HepG2 (cell line): ENCODE results near the gene HIPK4. TPM values are rescaled to one million over a fixed set of nuclear protein-coding genes. Genes with fewer than 3 reads are reported as not detected.

Source experiments
- ATAC-seq: fragments of 200-7000 bp; cut with Tn5 transposase; 3 replicates; pipeline ENCODE4 v1.9.1; 2020; ENCODE audit warnings: mild to moderate bottlenecking, moderate library complexity
- BruUV-seq: library from RNA; stranded (reverse); fragments of 400-500 nt; replicated peaks from 2 replicates; lab custom pipeline; 2021; lab: Mats Ljungman, UMichigan
- CTCF ChIA-PET: fragments of 300-600 bp; formaldehyde crosslinking; extraction: SDS; loops from one replicate; lab custom pipeline; 2021; ENCODE audit warnings: low total read pairs, inconsistent platforms, low intra/inter-chr PET ratio; lab: Yijun Ruan, JAX
- POLR2A ChIA-PET: fragments of 350-600 bp; sonication (Branson Sonifier 250); formaldehyde crosslinking; loops from one replicate; lab custom pipeline; 2020; ENCODE audit warnings: antibody characterized with exemption, inconsistent platforms; lab: Yijun Ruan, JAX
- DNase-seq: peaks from one replicate; pipeline ENCODE4 v3.0.0-alpha.2; 2015; ENCODE audit warnings: low spot score
- FAIRE-seq: peaks from 3 replicates; lab custom pipeline; 2011; peaks lifted over from hg19 to GRCh38; lab: Jason Lieb, UNC
- H2AFZ ChIP-seq: one replicate; pipeline ENCODE4 v1.6.1; 2011; ENCODE audit warnings: low read length, inconsistent platforms
- H3K27ac ChIP-seq: fragments of 300-600 bp; 3 replicates; pipeline ENCODE4 v1.8.0; 2011; ENCODE audit warnings: mixed run types, mild to moderate bottlenecking, mixed read lengths, low read length, inconsistent platforms; ENCODE audit not compliant: insufficient read depth; ENCODE audit errors: extremely low read length
- H3K27me3 ChIP-seq, 2 experiments: fragments of 200-600 bp in 1 of 2; 2 replicates in 1 of 2; 3 replicates in 1 of 2; pipeline versions ENCODE4 v1.6.0 to v1.8.0; 2011; ENCODE audit warnings: low read length in 2 of 2, mild to moderate bottlenecking in 2 of 2, moderate library complexity in 2 of 2, inconsistent platforms in 1 of 2; ENCODE audit not compliant: insufficient read depth in 2 of 2, control insufficient read depth in 1 of 2
- H3K36me3 ChIP-seq, 2 experiments: fragments of 200-600 bp in 1 of 2; replicated peaks in 1 of 2; 2 replicates in 1 of 2; 3 replicates in 1 of 2; pipeline versions ENCODE4 v1.5.1 to v1.8.0; 2011; ENCODE audit warnings: low read length in 2 of 2, inconsistent platforms in 1 of 2; ENCODE audit not compliant: insufficient read depth in 2 of 2, control insufficient read depth in 1 of 2
- H3K4me1 ChIP-seq: 2 replicates; pipeline ENCODE4 v1.5.1; 2012; ENCODE audit warnings: low read length, inconsistent platforms; ENCODE audit not compliant: insufficient read depth
- H3K4me2 ChIP-seq: 2 replicates; pipeline ENCODE4 v1.6.0; 2011; ENCODE audit warnings: low read depth, low read length, inconsistent platforms
- H3K4me3 ChIP-seq, 3 experiments: fragments of 200-600 bp in 1 of 3; sonication (generic), shearing (Covaris generic) in 1 of 3; replicated peaks in 1 of 3; 2 replicates each; pipeline ENCODE4 v1.5.1; 2011 to 2016; ENCODE audit warnings: low read length in 3 of 3, inconsistent platforms in 2 of 3, low read depth in 2 of 3, mild to moderate bottlenecking in 2 of 3, control low read depth in 1 of 3, mixed read lengths in 1 of 3; ENCODE audit not compliant: insufficient read depth in 1 of 3
- H3K79me2 ChIP-seq: one replicate; pipeline ENCODE4 v1.6.1; 2011; ENCODE audit warnings: low read length, inconsistent platforms; ENCODE audit not compliant: insufficient read depth
- H3K9ac ChIP-seq: 2 replicates; pipeline ENCODE4 v1.6.0; 2011; ENCODE audit warnings: mild to moderate bottlenecking, low read depth, low read length, inconsistent platforms; ENCODE audit not compliant: insufficient read depth
- H3K9me3 ChIP-seq: 2 replicates; pipeline ENCODE4 v1.5.1; 2012; ENCODE audit warnings: mild to moderate bottlenecking, low read length
- H4K20me1 ChIP-seq: 2 replicates; pipeline ENCODE4 v1.6.0; 2011; ENCODE audit warnings: inconsistent platforms, mild to moderate bottlenecking, low read length, moderate library complexity; ENCODE audit not compliant: insufficient read depth
- BRD4 ChIP-seq: sonication (generic); formaldehyde crosslinking; IDR thresholded peaks from 2 replicates; pipeline ENCODE4 v1.4.0; 2020; ENCODE audit warnings: missing genetic modification reagents
- CHD4 ChIP-seq: fragments of 200-600 bp; sonication (generic); IDR thresholded peaks from 2 replicates; pipeline ENCODE4 v1.7.0; 2017; ENCODE audit warnings: mild to moderate bottlenecking, low read length, borderline replicate concordance
- MTF1 ChIP-seq: sonication (generic); formaldehyde crosslinking; IDR thresholded peaks from 2 replicates; pipeline ENCODE4 v1.5.0; 2020; ENCODE audit warnings: missing genetic modification reagents
- RBFOX2 ChIP-seq: fragments of 200-400 bp; formaldehyde crosslinking; IDR thresholded peaks from 2 replicates; pipeline ENCODE4 v1.6.1; 2017; ENCODE audit warnings: low read depth, mild to moderate bottlenecking, low read length
- ZNF550 ChIP-seq: sonication (generic); formaldehyde crosslinking; IDR thresholded peaks from 2 replicates; pipeline ENCODE4 v1.4.0; 2020; ENCODE audit warnings: mild to moderate bottlenecking, missing genetic modification reagents, borderline replicate concordance
- ZNF652 ChIP-seq: IDR thresholded peaks from 2 replicates; pipeline ENCODE4 v1.6.1; 2016; ENCODE audit warnings: low read depth, borderline replicate concordance
- ZNF891 ChIP-seq: sonication (generic); formaldehyde crosslinking; IDR thresholded peaks from 2 replicates; pipeline ENCODE4 v1.5.0; 2020; ENCODE audit warnings: mild to moderate bottlenecking, missing genetic modification reagents
- ZSCAN29 ChIP-seq: sonication (generic); formaldehyde crosslinking; conservative IDR thresholded peaks from 2 replicates; pipeline ENCODE4 v1.4.0; 2020; ENCODE audit warnings: mild to moderate bottlenecking, missing genetic modification reagents
- WGBS: methylation state at CpG from one replicate; pipeline ENCODE4 v1.1.6; 2017; ENCODE audit warnings: low lambda C conversion rate; 5-methylcytosine and 5-hydroxymethylcytosine counted together
- in situ Hi-C: cut with HindIII; loops from 2 replicates; pipeline ENCODE4 v1.10.0; 2017; ENCODE audit warnings: low pct_unique_long_range_greater_than_20kb; ENCODE audit not compliant: extremely low pct_ligation_motif_present
- intact Hi-C: fragments of 100-400 bp; cut with micrococcal nuclease; formaldehyde crosslinking; loops from one replicate; pipeline ENCODE4 v1.10.0; 2022; ENCODE audit not compliant: unreplicated experiment
- polyA plus RNA-seq, 8 experiments: library from polyadenylated mRNA; depleted of rRNA in 3 of 8; stranded (reverse) in 7 of 8; unstranded in 1 of 8; fragments of >200 nt; fragmentation: Illumina TruSeq in 4 of 8; extraction: Trizol in 4 of 8; gene quantifications; 2 replicates each; pipeline versions ENCODE4 v1.2.1 to v1.2.3, GENCODE V29; 2011 to 2016; ENCODE audit warnings: low read depth in 4 of 8, missing spikeins in 1 of 8, mixed read lengths in 1 of 8; ENCODE audit not compliant: insufficient read depth in 1 of 8
- total RNA-seq, 5 experiments: library from RNA; depleted of rRNA; stranded (reverse); fragments of >200 nt; fragmentation: Illumina TruSeq; extraction: Trizol; gene quantifications; 2 replicates each; pipeline ENCODE4 v1.2.3, GENCODE V29; 2016; ENCODE audit warnings: low read depth in 1 of 5

HIPK4 gene
- total and polyA plus RNA-seq, 2 of the 13 experiments (the other 11 are each of a cell fraction or from before 2014, with no cell fraction given), result 0.03 TPM; not detected in 1

DNA sequence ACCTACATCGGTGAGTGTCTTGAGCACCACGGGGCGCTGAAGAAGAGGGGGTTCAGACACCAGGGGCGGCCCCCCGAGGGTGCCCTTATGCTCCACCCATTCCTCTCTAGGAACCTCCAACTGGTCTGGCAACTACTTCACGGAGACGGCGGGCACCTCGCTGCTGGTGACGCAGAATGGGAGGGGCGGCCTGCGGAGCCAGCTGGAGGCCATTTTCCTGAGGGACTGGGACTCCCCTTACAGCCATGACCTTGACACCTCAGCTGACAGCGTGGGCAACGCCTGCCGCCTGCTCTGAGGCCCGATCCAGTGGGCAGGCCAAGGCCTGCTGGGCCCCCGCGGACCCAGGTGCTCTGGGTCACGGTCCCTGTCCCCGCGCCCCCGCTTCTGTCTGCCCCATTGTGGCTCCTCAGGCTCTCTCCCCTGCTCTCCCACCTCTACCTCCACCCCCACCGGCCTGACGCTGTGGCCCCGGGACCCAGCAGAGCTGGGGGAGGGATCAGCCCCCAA lies 12.1 kb downstream of the HIPK4 start:
- in situ Hi-C loops, result no loop called here
- CTCF ChIA-PET, result no interaction called here
- Histone ChIP-seq H3K36me3 (no peaks in the 10 kb centered on the region; a peak in 1 of 5 replicates), H3K9ac (no peak overlapping the region), H3K4me3 (no peak overlapping the region), H3K27me3 (no peaks in the 10 kb centered on the region), H3K4me2 (no peak overlapping the region), H3K9me3 (no peaks in the 10 kb centered on the region), H3K79me2 (no peaks in the 10 kb centered on the region), H3K27ac (no peak overlapping the region), H2AFZ (no peak overlapping the region), H3K4me1 (no peaks in the 10 kb centered on the region), H4K20me1 (no peaks in the 10 kb centered on the region)
- FAIRE-seq, result no peak
- ATAC-seq, result no peak
- no peak for DNase-seq
- POLR2A ChIA-PET, result no interaction called here
- no TSS peak for BruUV-seq
- intact Hi-C loops, result no loop called here
- 92% methylated on average over 22 of the region's 25 CpGs for WGBS
- TF ChIP-seq MTF1 (CRISPR knock-in tag), result no peak

DNA sequence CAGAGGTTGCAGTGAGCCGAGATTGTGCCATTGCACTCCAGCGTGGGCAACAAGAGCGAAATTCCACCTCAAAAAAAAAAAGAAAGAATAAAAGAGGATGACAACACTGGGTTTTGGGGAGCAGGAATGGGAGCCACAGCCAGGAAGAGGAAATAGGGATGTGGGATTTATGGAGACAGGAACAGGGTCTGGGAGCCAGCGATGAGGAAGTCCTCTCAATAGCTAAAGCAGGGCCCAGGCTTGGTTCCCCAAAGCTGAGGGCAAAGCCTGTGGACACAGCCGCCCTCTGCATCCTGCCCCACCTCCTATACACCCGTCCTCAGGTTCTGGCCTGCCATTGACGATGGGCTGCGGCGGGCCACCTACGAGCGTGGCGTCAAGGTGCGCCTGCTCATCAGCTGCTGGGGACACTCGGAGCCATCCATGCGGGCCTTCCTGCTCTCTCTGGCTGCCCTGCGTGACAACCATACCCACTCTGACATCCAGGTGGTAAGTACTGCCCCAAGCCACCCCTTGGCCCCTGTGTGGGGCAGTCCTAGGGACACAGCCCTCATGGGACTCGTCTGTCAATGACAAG lies 13.6 kb downstream of the HIPK4 start:
- Histone ChIP-seq H3K9ac (no peak overlapping the region), H3K9me3 (no peaks in the 10 kb centered on the region), H2AFZ (no peak overlapping the region), H3K4me3 (no peak overlapping the region), H3K79me2 (no peaks in the 10 kb centered on the region)
- FAIRE-seq, result no peak
- POLR2A ChIA-PET, result no interaction called here
- no peak for DNase-seq
- no peak for ATAC-seq
- BruUV-seq, result no TSS peak
- TF ChIP-seq BRD4 (no peak), ZNF891 (no peak), ZSCAN29 (no peak), ZNF550 (no peak), RBFOX2 (no peak), CHD4 (no peak), ZNF652 (CRISPR knock-in tag) (no peak)
- TF ChIP-seq, all 625 proteins: peak for 0
- CTCF ChIA-PET, result no interaction called here
- Histone ChIP-seq H3K36me3 (no peaks in the 10 kb centered on the region; a peak in 1 of 5 replicates), H4K20me1 (no peaks in the 10 kb centered on the region), H3K27me3 (no peaks in the 10 kb centered on the region), H3K4me2 (no peak overlapping the region), H3K4me1 (no peaks in the 10 kb centered on the region), H3K27ac (no peak overlapping the region)
- intact Hi-C loops (no loop called here), in situ Hi-C loops (no loop called here)
- WGBS, result 96% methylated on average over 17 of the region's 17 CpGs
